Brain microvascular endothelial cell (primary cell): ENCODE measurements around the gene KCNAB2.

Experiments used
- DNase-seq: peaks from one replicate; pipeline ENCODE4 v3.0.0-alpha.2; 2020
- H3K27ac ChIP-seq: fragments of 250-450 bp; sonication (Bioruptor Pico); 2 replicates; pipeline ENCODE4 v1.5.1; 2020; ENCODE audit warnings: mild to moderate bottlenecking, moderate library complexity
- H3K27me3 ChIP-seq: fragments of 250-450 bp; sonication (Bioruptor Pico); replicated peaks from 2 replicates; pipeline ENCODE4 v1.5.1; 2020; ENCODE audit warnings: mild to moderate bottlenecking
- H3K36me3 ChIP-seq: fragments of 250-450 bp; sonication (Bioruptor Pico); replicated peaks from 2 replicates; pipeline ENCODE4 v1.5.1; 2020; ENCODE audit warnings: mild to moderate bottlenecking
- H3K4me3 ChIP-seq: 2 replicates; pipeline ENCODE4 v1.5.1; 2011; ENCODE audit warnings: low read depth, mild to moderate bottlenecking, control low read depth, low read length, moderate library complexity
- in situ Hi-C: cut with HindIII; loops from 2 replicates; pipeline ENCODE4 v1.10.0; 2017; ENCODE audit warnings: low sequenced_read_pairs, low pct_ligation_motif_present
- TF ChIP-seq, protein P1 (sequence below): IDR thresholded peaks from 2 replicates; pipeline ENCODE4 v1.5.1; 2011; ENCODE audit warnings: low read depth, mild to moderate bottlenecking, moderate library complexity, low read length, control low read depth, inconsistent platforms; ENCODE audit errors: missing control alignments

Gene KCNAB2

GRCh38 chr1:5999711-6000443, 45.8 kb upstream of the KCNAB2 start:
- H3K27me3 ChIP-seq: peaks cover 16% of the 10 kb centered on the region
- H3K27ac ChIP-seq: no peak overlapping the region
- no peak overlapping the region for H3K4me3 ChIP-seq
- TF ChIP-seq, protein P1, sequence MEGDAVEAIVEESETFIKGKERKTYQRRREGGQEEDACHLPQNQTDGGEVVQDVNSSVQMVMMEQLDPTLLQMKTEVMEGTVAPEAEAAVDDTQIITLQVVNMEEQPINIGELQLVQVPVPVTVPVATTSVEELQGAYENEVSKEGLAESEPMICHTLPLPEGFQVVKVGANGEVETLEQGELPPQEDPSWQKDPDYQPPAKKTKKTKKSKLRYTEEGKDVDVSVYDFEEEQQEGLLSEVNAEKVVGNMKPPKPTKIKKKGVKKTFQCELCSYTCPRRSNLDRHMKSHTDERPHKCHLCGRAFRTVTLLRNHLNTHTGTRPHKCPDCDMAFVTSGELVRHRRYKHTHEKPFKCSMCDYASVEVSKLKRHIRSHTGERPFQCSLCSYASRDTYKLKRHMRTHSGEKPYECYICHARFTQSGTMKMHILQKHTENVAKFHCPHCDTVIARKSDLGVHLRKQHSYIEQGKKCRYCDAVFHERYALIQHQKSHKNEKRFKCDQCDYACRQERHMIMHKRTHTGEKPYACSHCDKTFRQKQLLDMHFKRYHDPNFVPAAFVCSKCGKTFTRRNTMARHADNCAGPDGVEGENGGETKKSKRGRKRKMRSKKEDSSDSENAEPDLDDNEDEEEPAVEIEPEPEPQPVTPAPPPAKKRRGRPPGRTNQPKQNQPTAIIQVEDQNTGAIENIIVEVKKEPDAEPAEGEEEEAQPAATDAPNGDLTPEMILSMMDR: no peak
- in situ Hi-C loops: no loop called here
- H3K36me3 ChIP-seq: no peaks in the 10 kb centered on the region
- DNase-seq: no peak

- no peak overlapping the region for H3K27ac ChIP-seq
- no peaks in the 10 kb centered on the region for H3K36me3 ChIP-seq
- no peak for DNase-seq
- TF ChIP-seq, protein P1: no peak
- no peak overlapping the region for H3K4me3 ChIP-seq
- peaks cover 16% of the 10 kb centered on the region for H3K27me3 ChIP-seq
- in situ Hi-C loops: no loop called here
Observed at GRCh38 chr1:6000444-6001288, 45.0 kb upstream of the KCNAB2 start.

DNA sequence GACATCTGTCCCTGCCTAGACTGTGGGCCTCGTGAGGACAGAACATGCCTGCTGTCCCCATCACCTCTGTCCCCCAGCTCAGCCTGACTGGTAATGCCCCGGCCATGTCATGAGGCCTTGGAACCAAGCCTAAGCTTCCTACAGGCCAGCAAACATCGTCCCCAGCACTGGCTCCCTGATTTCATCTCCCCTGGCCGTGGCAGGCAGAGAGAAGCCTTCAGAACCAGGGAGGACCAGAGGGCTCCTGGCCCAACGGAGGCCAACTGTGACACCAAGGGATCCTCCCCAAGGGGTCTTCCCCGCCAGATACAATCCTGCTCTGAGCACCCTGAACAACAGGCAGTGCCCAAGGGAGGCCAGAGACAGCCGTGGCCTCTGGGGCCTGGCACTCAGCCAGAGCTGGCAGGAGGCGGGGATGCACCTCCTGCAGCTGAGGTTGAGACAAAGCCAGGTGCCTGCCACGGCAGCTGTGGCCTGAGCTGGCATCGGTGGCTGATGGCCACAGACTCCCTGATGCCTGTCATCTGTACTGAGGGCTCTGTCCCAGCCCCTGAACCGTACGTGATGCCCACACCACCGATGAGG, 43.6 kb upstream of the KCNAB2 start:
- in situ Hi-C loops: no loop called here
- no peak overlapping the region for H3K4me3 ChIP-seq
- peaks cover 16% of the 10 kb centered on the region for H3K27me3 ChIP-seq
- no peaks in the 10 kb centered on the region for H3K36me3 ChIP-seq
- TF ChIP-seq, protein P1: no peak
- DNase-seq: no peak
- no peak overlapping the region for H3K27ac ChIP-seq

GRCh38 chr1:6002714-6003501, 42.8 kb upstream of the KCNAB2 start:
- Histone ChIP-seq H3K36me3 (no peaks in the 10 kb centered on the region), H3K27ac (no peak overlapping the region), H3K27me3 (peaks cover 18% of the 10 kb centered on the region), H3K4me3 (no peak overlapping the region)
- DNase-seq: no peak
- TF ChIP-seq, protein P1: no peak
- in situ Hi-C loops: no loop called here

DNA sequence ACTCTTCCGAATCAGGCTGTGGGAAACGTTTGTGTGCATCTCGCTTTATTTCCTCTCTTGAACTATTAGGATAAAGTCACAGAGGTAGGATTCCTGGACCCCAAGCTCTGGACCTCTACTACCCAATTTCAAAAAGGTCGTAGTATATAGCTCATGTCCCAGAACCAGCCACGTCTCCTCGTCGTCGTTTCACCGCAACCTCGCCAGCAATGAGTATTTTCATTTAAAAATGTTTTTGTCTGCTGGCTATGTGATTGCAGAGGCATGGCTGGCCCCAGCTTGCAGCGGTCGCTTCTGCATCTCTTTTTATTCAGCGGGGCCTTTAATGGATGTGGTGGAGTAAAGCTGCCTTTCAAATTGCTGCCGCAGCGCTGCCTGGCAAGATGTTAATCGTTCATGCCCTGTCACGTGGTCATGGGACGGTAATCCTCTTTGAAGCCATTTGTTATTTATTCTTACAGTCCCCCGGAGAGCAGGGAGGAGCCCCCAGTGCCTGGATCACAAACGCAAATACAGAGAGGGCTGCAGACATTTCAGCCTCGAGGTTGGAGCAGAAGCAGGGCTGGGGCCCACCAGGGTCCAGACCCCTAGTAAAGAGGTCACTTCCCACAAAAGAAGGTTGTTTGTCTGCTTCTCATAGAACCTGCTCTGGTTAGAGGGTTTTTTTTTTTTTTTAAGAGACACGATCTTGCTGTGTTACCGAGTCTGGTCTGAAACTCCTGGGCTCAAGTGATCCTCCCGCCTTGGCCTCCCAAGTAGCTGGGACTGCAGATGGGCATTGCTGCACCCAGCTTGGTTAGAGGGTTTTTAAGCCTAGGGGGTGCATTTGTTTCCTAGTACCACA, 41.9 kb upstream of the KCNAB2 start:
- H3K36me3 ChIP-seq: no peaks in the 10 kb centered on the region
- in situ Hi-C loops: no loop called here
- H3K27ac ChIP-seq: no peak overlapping the region
- DNase-seq: no peak
- H3K4me3 ChIP-seq: no peak overlapping the region
- TF ChIP-seq, protein P1: no peak
- H3K27me3 ChIP-seq: peaks cover 18% of the 10 kb centered on the region
